ENCODE measurements around the gene NF2.

NF2 gene

DNA sequence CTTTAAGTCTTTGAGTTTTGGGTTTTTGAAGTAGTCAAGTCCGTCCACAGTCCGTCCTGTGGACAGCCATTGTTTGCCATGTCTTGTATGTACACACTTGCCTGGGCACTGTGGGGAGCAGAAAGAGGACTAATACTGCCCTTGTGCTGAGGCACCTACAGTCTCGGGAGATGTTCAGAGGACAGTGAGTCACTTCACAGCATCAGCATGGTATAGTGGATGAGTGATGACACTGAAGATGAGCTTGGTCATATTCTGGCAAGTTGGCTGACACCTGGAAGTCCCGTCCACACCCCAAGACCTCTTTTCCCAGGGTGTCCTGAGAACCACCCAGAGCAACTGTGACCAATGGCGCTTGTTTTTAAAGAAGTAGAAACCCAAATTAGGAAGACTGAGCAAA lies 29.2 kb downstream of the NF2 start:
- DNase-seq, result no peak

DNA sequence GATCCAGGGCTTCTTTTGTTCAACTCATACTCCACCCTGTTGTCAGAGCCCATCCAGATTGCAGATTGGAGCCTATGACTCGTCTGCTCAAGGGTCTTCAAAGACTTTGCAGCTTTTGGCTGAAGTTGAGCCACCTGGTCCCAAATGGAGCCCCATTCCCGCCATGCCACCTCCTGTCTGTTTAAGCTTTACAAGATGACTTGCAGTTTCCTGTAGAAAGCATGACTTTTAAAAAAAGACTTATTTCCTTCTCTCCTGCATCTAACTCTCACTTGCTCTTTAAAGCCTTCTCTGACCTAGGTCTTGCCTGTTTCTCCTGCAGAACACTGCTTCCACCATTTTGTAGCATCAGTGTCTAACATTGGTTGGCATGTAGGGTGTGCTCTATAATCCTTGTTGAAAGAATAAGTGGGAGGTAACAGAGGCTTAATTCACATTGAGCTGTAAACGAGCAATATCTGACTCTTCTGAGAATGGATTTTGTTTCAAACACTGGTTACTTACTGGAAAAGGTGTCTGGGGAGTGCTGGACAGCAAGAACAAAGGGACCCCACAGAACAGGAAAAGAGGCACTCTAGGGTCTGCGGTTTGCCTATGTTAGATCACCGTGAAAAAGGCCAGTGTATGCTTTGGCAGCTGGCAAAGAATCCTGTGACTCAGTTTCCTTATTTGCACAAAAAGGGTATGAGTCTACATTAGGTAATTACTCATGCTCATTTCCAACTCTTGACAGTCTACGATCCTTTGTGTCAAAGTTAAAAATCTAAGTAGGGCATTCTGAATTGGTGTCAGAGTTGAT lies 30.3 kb downstream of the NF2 start:
- DNase-seq, result no peak

DNA sequence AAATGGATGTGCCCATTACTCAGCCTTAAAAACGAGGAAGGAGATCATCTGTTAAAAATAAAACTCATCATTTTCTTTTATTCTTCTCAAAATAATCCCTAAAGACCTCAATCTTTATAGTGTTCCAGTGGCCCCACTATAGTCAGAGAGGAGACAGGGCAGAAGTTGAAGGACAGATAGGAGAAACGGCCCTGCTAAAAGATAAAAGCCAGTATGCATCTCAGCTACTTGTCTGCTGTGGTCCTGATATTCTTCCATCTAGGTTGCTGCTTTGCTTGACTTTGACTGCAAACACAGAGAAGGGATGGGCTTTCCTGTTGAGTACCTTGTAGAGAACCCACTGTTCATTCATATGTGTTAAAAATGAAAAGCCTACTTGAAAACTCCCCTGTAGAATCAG lies 31.4 kb downstream of the NF2 start:
- no peak for DNase-seq

DNA sequence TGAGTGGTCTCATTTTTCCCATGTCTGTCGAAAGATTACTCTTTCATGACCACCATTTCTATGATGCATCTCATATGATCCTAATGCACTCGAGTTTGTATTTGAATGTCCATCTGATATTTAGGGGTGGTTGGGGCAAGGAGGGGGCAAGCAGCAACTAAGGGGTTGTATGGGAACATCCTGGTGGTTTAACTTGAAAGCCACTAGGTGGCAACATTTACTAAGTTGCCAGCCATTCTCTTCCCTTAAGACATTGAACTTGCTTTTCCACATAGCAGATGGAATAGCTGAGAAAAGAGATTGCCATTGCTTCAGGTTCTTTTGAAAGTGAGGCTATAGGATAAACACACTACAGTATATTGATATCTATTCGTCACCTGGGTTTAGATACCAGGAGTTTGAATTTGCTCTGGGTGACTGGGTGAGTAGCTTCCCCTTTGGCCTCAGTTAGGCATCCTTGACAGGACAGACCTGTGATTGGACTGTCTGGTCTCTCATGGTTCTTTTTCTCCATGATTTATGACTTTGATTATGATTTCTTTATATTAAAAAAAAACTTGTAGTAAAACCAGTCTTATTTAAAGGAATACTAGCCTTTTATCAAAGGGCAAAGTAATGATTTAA lies 32.4 kb downstream of the NF2 start:
- peak; percentile 30 for DNase-seq

DNA sequence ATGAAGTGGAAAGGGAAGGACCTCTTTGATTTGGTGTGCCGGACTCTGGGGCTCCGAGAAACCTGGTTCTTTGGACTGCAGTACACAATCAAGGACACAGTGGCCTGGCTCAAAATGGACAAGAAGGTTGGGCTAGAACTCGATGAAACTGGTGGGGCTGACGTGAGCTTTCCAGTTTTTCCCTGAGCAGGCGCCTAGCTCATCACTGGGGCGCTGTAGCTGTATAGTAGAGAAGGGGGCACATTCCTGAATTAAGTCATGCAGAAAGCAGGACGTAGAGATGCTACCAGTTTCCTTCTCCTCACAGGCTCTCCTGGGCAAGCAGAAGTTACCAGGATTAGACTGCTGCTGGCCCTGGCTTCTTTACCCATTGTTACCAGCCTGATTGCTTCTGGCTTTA lies 33.3 kb downstream of the NF2 start:
- no peak for DNase-seq

DNA sequence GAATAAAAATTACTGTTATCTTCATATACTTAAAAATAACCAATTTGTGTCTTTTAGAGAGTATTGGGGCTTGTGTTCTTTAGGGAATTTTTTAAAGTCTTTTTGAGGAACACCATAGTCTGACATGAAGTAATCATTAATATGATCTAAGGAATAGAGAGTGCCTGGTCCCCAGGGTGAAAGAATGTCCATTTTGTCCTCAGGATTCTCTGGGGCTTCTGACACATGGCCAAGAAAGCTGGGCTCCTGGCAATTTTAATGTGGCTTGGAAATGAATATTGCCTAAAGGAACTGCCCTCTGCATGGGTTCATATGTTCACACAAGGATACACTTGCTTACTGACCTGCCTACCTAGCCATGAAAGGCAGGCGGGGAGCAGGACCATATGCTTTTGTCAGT lies 33.7 kb downstream of the NF2 start:
- DNase-seq, result no peak

DNA sequence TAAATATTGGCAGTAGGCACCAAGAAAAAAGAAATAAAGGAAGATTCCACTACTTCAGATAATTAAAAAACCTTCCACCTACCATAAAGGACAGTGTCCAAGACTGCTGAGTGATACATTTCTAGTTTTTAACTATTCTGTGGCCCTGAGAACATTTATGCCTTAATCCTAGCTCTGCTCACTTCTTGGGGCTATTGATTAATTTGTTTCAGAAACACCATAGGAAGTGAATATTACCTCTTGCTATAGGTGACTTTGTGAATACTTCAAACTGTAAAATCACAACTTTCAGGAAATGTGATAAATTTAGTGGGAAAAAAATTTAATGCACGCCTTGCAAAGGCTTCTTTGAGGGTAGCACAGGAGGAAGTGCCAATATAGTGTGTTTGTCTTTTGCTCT lies 35.2 kb downstream of the NF2 start:
- no peak for DNase-seq

DNA sequence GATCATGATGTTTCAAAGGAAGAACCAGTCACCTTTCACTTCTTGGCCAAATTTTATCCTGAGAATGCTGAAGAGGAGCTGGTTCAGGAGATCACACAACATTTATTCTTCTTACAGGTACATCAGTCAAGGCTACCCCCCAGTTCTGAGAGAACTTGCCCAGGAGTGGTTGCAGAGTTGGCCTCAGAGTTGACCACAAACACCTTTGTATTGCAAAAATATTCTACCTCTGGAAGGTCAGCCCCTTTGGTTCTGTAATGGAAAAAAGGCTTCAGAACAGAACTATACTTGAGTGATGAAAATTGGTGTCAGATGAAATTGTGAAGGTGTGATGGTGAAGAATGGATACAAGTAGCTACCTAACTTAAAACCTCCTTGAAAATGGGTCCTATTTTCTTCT lies 35.7 kb downstream of the NF2 start:
- no peak for DNase-seq

DNA sequence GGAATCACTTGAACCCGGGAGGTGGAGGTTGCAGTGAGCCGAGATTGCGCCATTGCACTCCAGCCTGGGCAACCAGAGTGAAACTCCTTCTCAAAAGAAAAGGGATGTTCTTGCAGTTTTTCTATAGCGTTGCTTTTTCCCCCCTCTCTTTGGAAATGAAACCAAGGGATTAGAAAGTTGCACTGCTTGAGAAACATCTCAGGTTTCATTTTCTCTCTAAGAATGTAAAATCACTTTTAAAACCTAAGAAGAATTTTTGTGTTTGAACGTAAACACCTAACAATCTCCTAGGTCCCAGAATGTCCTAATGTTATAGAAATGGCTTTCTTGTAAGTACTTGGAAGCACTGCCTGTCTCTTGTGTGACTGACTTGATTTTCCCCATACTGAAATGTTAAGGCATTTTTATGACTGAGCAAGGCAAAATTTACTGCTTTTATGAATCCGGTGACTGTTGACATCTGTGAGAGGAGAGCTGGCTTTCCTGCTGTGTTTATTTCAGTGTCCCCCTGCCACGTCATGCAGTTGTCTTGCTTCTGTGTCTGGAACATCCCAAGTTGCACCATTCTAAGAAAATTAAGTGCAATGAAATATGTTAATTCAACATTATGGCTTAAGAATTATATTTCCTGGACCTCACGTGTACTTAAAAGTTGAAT lies 37.7 kb downstream of the NF2 start:
- no peak for DNase-seq

DNA sequence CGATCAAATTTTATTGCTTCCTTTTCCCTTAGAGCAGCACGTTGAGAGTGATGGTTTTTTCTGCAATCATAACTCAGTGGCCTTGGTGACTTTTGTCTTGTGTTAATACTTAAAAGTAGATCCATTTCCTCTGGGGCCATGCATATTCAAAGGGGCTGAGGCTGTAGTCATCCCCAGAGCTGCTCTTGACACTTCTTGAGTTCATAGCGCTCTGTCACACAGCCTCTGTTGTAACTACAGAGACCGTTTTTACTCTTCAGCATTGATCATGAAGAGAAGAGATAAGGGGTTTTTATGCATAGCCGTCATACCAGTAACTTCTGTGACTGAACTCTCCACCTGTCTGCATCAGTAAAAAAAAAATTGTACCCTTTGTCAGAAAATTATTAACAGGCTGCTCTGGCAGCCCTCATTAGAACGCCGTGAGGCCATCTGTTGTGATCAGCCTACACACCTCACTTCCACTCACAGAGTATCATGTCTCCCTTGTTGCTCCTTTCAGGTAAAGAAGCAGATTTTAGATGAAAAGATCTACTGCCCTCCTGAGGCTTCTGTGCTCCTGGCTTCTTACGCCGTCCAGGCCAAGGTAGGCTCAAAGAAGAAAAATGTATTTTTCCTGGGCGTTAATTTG lies 38.4 kb downstream of the NF2 start:
- DNase-seq, result no peak

DNA sequence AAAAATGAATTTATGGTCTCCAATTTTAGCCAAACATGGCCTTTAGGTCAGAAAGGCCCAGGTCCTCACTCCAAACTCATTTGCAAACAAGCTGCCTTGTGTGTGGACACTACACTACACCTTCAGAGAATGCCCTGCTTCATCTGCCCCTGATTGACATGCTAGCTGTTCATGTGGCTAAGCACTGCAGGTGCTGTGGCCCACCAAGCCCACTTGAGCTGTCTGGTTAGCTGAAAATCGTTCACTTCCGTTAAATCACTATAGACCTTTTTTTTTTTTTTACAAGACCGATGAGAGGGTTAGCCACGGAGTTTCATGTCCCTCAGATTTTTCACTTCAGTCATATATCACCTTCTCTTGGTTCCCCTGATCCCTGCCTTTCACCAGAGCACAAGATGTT lies 39.3 kb downstream of the NF2 start:
- no peak for DNase-seq

DNA sequence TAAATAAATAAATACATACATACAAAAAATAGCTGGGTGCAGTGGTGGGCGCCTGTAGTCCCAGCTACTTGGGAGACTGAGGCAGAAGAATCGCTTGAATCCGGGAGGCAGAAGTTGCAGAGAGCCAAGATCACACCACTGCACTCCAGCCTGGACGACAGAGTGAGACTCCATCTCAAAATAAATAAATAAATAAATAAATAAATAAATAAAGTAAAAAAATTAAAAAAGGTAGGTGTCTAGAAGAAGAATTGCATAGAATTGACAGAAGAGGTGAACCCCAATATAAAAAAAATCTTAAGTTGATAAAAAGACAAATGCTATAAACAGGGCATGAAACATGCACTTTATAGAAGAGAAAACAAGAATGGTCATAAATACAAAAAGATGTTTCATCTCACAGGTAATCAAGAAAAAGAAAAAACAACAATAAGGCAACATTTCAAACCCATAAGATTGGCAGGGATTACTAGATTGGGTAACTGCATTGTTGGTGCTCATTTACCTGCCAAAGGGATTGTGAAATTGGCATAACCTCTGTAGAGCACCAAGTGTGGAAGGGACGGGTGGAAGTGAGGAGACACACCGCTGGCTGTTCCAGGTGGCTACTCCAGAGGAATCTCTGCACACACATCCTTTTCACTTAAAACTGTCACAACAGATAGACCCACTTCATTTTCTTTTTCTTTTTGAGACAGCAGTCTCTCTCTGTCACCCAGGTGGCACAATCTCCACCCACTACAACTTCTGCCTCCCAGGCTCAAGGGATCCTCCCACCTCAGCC lies 44.7 kb downstream of the NF2 start:
- no peak for DNase-seq

DNA sequence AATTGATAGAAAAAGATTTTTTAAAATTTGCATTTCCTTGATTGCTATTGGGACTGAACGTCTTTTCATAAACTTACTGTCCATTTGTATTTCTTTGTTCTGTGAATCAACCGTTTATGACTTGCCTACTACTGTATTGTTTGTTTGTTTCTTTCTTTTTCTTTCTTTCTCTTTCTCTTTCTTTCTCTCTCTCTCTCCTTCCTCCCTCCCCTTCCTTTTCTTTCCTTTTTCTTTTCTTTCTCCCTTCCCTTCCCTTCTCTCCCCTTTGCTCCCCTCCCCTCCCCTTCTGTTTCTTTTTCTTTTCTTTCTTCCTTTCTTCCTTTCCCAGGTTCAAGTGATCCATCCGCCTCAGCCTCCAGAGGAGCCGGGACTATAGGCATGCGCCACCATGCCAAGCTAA lies 46.9 kb downstream of the NF2 start:
- DNase-seq, result no peak

DNA sequence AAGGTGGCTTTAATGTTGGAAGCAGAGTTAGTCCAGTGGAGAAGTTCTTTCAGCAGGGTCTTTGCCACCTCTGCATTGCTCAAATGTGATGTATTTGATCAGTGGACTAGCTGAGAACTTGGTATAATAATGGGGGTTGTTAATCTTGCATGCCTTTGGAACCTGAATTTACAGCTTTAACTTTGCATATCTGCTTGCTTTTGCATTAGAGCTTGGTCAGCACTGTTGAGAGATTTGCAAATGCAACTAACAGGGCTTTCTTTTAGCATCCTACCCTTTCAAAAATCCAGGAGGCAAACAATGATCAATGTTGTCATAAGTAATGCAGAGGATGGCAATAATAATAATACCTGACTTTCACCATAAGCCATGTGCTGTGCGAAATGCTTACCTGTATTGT lies 48.2 kb downstream of the NF2 start:
- DNase-seq, result no peak

DNA sequence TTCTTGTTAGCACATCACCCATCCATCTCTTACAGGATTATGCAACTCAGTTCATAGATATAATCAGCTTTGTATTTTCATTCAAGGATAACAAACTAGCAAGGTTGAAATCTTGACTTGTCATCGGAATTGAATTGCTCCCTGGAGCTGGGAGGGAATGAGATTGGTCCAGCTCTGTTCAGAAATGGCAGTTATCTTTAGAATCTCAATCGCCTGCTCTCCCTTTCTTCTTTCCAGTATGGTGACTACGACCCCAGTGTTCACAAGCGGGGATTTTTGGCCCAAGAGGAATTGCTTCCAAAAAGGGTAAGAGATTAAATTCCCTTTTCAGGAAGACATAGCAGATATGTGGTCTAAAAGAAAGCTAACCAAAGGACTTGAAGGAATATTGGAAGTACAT lies 51.0 kb downstream of the NF2 start:
- DNase-seq, result no peak

DNA sequence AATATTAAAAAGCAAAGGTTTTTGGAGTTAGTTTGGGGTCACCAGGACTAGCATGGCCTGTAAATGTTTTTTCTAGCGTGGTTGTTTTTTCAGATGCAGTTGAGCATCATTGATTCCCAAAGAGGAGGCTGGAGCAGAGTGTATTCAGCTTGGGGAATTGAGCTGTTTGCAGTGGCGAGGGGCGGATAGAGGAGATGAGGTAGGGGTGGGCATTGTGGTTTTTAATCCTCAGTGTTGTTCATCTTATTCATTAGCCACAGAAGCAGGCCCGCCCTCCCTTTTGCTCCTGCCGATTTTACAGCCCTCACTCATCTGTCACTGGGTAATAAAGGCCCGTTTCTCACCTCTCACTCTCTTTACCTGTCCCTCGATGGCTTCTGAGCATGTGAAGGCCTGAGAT lies 51.4 kb downstream of the NF2 start:
- no peak for DNase-seq

DNA sequence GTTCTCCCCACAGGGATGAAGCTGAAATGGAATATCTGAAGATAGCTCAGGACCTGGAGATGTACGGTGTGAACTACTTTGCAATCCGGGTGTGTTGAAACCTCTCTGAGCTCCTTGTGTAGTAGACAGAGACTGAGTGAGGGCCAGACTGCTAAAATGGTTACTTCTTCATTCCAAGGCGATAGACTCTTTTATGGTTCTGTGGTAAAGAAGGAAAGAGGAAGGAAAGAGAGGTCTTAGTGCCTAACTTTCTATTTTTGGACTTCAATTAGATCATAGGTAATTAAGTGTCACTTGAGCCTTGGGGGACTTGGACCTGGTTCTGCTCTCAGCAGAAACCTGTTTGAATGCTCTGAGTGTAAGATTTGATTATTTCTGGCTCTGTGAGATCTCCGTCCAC lies 54.7 kb downstream of the NF2 start:
- no peak for DNase-seq

DNA sequence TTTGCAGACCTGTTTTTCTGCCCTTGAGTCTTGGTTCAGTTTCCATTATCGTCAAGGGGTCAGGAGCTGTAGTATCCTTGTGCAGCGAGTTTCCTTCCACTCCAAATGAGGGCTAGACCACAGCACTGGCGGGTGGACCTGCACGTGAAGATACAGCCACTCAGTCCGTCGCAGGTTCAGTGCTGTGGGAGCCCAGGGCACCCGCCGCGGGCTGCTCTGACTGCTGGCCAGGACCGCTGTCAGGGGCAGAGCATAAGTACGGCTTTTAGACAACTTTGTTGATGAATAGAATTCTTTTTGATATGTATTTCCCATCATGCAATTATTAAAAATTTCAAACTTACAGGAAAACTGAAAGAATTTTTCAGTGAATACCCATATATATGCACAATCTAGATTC lies 56.6 kb downstream of the NF2 start:
- no peak for DNase-seq

DNA sequence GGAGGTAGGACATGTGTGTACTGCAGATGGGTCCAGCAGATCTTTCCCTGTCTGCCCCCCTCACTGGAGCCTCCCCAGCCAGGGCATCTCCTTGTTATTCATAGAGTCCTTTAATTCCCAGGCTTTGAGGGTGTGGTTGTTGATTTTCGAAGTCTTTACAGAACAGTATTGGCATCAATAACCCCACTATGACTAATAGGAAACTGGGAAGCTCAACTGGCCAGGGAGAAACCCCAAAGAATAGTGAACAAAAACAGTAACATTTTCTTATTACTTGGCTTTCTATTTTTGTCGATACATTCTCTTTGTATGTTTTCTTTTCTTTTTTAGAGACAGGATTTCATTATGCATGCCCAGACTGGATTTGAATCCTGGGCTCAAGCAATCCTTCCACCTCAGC lies 57.9 kb downstream of the NF2 start:
- no peak for DNase-seq

DNA sequence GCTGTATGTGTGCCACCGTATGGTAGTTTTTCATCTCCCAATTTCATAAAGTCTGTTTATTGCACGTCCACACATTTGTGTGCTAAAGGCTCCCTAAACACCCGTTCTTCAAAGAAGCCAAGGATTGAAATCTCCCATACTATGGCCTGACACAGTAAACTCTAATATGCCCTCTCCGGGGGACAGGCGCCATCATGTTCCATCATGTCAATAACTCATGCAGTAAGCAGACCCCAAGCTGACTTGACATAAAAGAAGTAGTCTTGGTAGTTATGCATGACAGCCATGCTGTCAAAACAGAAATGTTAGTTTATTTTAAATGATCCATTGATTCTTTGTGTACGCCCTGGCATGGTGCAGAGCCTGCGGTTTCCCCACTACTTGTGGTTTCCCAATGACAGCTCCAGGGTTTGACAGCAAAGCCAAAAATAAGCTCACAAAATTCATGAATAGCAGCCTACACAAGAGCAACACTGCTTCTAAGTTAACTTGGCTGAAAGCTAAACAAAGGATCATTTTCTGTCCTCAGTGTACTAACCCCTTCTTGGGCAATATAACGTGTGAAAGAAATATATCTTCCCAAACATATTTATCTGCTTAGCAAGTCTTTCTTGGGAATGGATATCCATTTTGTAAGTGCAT lies 59.9 kb downstream of the NF2 start:
- no peak for DNase-seq

DNA sequence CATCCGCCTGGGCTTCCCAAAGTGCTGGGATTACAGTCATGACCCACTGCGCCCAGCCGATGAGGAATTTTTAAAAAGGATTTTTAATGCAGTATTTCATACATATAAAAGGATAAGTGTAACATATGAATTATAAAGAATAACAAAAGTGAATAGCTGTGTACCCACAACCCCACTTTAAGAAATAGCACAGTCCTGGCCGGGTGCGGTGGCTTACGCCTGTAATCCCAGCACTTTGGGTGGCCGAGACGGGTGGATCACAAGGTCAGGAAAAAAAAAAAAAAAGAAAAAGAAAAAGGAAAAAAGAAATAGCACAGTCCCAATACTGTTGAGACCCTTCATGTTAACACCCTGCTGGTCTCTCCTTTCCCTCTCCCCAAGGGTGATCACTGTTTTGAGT lies 62.1 kb downstream of the NF2 start:
- no peak for DNase-seq

DNA sequence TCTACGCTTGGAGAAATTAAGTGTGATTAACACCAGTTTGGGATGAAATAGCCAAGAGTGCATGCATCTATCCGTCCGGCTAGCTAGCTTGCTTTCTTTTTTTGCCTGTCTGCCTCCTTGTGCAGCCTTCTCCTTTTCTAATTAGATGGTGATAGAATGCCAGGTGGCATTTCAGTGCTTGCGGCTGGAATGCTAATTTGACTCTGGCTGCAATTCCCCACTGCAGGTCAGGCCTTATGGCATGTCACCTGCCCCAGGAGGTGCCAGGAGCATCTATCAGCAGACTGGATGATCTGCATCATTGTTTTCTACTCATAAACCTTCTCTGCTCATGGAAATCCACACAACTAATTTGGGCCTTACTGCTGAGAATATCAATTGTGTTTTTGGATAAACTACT lies 65.2 kb downstream of the NF2 start:
- DNase-seq, result no peak

DNA sequence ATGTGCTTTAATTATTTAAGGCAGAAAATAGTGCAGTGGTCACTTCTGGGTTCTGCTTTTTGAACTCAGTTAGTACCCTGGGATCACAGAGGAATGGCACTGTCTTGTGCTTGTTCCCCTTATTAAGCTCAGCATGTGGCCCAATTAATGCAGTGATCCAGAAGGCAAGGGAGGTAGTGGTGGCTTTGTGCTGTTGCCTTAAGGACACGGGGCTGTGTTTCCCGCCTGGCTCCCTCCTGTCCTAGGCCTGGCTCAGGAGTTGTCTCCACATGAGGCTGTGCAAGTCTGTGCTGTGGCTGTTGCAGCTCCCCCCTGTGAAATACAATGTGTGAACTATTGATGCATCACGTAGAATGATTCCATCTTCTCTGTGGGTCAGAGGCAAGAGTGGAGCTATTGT lies 67.2 kb downstream of the NF2 start:
- DNase-seq, result no peak
